Ishikawa (cell line): ENCODE results near the gene GAB2.

Experiments used
- CEBPB ChIP-seq: IDR thresholded peaks from 2 replicates; pipeline ENCODE4 v1.6.1; 2012
- EP300 ChIP-seq: IDR thresholded peaks from 2 replicates; pipeline ENCODE4 v1.6.1; 2012; ENCODE audit warnings: borderline replicate concordance
- NFIC ChIP-seq: IDR thresholded peaks from 2 replicates; pipeline ENCODE4 v1.6.1; 2012

- no peak for TF ChIP-seq EP300
- no peak for TF ChIP-seq NFIC
- TF ChIP-seq CEBPB: no peak
Measured at GRCh38 chr11:78384231-78384630, 33.4 kb downstream of the GAB2 start.
